ENCODE data around the gene BGN. TPM values are rescaled to one million over a fixed set of nuclear protein-coding genes. Genes with fewer than 3 reads are reported as not detected.

Gene BGN
- total RNA-seq, 1 experiment from 2014 or later: 1.2 TPM

GRCh38 chrX:153495903-153496589 is 1.3 kb downstream of the BGN start:
- H3K79me1 ChIP-seq (ENCODE audit: insufficient read depth, low read depth, low read length, poor library complexity, severe bottlenecking): no peaks in the 10 kb centered on the region
- H4K8ac ChIP-seq (replicated peaks; ENCODE audit: insufficient read length, low read depth, low read length): no peak overlapping the region
- no peak overlapping the region for H3K14ac ChIP-seq (ENCODE audit: insufficient read depth, low read length)
- H3K27me3 Mint-ChIP-seq (ENCODE audit: low read depth): peaks cover 12% of the 10 kb centered on the region
- no peak overlapping the region for H3T11ph ChIP-seq (ENCODE audit: low read length)
- peaks cover 6 to 7% (median 7%) of the 10 kb centered on the region in 3 experiments; a peak in 5 of 7 replicates for H3K36me3 Mint-ChIP-seq (ENCODE audit: insufficient read depth in 1 of 3, low read depth in 3 of 3)
- H2BK12ac ChIP-seq (ENCODE audit: insufficient read length, low read depth, low read length): no peak overlapping the region
- H3K4me1 Mint-ChIP-seq: peaks cover 0 to 5% of the 10 kb centered on the region in 2 experiments; a peak in 2 of 4 replicates
- H3K23me2 ChIP-seq (ENCODE audit: insufficient read length, low read depth, low read length, poor library complexity, severe bottlenecking): no peaks in the 10 kb centered on the region
- DNase-seq: no peak
- no peak overlapping the region for H3K23ac ChIP-seq (ENCODE audit: insufficient read length, low read depth, low read length)
- H3K4me3 Mint-ChIP-seq: no peak overlapping the region
- H3K56ac ChIP-seq (ENCODE audit: insufficient read length, low read depth, low read length): no peak overlapping the region
- WGBS (ENCODE audit: extremely low coverage, insufficient read length, low lambda C conversion rate): no CpG with 5 or more reads among the region's 18 CpGs
- H2BK20ac ChIP-seq (ENCODE audit: low read depth, low read length, poor library complexity, severe bottlenecking): no peak overlapping the region
- no peak overlapping the region for H2BK5ac ChIP-seq (ENCODE audit: insufficient read length, low read length)
- no peak overlapping the region for H2BK120ac ChIP-seq (ENCODE audit: low read depth, low read length, poor library complexity, severe bottlenecking)
- no peak overlapping the region for H3K4ac ChIP-seq (ENCODE audit: low read depth, low read length)
- H3K9me3 Mint-ChIP-seq: peaks cover 46 to 60% of the 10 kb centered on the region in 2 experiments
- no peaks in the 10 kb centered on the region for H3K27me3 ChIP-seq (ENCODE audit: insufficient read depth, low read length)
- no peaks in the 10 kb centered on the region for H3K4me1 ChIP-seq (ENCODE audit: insufficient read depth, low read length)
- no peak overlapping the region for H3K4me2 ChIP-seq (ENCODE audit: insufficient read depth, insufficient read length, low read length)
- H4K91ac ChIP-seq (ENCODE audit: insufficient read length, low read depth, low read length): no peak overlapping the region
- no peak overlapping the region for H3K27ac ChIP-seq (ENCODE audit: insufficient read length, low read depth, low read length)
- H3K9me3 ChIP-seq (ENCODE audit: control insufficient read depth, low read depth, low read length): peaks cover 25% of the 10 kb centered on the region
- H2AK5ac ChIP-seq (ENCODE audit: insufficient read length, low read length): no peak overlapping the region
- H3K18ac ChIP-seq (ENCODE audit: insufficient read length, low read depth, low read length): no peak overlapping the region
- no peak overlapping the region for H3K9ac ChIP-seq (ENCODE audit: extremely low read depth, insufficient read length, low read length)
- no peaks in the 10 kb centered on the region for H3K79me2 ChIP-seq (ENCODE audit: insufficient read depth, low read length)
- no peak overlapping the region for H2AFZ ChIP-seq (ENCODE audit: low read length)
- H4K5ac ChIP-seq (ENCODE audit: insufficient read length, low read depth, low read length): no peak overlapping the region
- no peak overlapping the region for H2BK15ac ChIP-seq (ENCODE audit: low read depth, low read length)
- no peak overlapping the region for H3K27ac Mint-ChIP-seq
- no peaks in the 10 kb centered on the region for H4K20me1 ChIP-seq (ENCODE audit: control insufficient read depth, insufficient read depth, insufficient read length)
- TF ChIP-seq, protein P1, sequence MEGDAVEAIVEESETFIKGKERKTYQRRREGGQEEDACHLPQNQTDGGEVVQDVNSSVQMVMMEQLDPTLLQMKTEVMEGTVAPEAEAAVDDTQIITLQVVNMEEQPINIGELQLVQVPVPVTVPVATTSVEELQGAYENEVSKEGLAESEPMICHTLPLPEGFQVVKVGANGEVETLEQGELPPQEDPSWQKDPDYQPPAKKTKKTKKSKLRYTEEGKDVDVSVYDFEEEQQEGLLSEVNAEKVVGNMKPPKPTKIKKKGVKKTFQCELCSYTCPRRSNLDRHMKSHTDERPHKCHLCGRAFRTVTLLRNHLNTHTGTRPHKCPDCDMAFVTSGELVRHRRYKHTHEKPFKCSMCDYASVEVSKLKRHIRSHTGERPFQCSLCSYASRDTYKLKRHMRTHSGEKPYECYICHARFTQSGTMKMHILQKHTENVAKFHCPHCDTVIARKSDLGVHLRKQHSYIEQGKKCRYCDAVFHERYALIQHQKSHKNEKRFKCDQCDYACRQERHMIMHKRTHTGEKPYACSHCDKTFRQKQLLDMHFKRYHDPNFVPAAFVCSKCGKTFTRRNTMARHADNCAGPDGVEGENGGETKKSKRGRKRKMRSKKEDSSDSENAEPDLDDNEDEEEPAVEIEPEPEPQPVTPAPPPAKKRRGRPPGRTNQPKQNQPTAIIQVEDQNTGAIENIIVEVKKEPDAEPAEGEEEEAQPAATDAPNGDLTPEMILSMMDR (conservative IDR thresholded peaks at IDR 0.05): no peak
